DMS153 treated with DMSO at 0.1 percent for 48 hours (cell line): ENCODE results near the gene KCNJ4.

ENCODE experiments used
- DNase-seq: peaks from one replicate; lab custom pipeline; 2025; ENCODE audit not compliant: unreplicated experiment; lab: John Stamatoyannopoulos, UW

Gene KCNJ4

GRCh38 chr22:38453066-38453672 is 1.8 kb downstream of the KCNJ4 start:
- no peak for DNase-seq

DNA sequence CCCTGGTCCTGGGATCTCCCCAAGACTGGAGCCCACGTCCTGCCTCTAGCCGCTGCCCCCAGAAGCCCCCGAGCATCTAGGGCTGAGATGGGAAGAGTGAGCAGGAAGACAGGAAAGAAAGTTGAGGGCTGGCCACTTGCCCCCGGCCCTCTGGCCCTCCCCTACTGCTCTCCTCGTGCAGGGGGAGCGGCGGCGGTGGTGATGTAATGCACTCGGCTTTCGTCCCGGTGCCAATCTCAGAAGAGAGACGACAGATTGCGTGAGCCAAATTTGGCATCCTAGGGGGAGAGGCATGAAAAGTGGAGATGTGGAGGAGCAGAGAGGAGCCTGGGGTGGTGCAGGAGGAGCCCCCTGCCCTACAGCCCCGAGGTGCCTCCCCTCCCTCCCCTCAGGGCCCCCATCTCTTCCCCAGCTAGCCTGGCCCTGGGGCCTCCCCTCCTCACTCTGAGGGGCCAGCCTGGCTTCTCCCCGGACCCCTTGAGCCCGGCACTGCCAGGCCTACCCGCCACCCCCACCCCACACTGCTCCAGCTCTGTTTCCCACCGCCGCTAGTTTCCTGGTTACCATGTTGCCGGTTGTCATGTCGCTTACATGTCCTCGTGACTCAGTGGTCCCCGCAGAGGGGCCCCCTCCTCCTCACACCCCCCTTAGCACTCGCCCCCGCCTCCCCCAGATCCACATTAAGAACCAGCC is 2.5 kb downstream of the KCNJ4 start:
- DNase-seq = no peak

- no peak for DNase-seq
Observed at GRCh38 chr22:38451864-38452263, 3.1 kb downstream of the KCNJ4 start.

GRCh38 chr22:38451404-38451803 is 3.6 kb downstream of the KCNJ4 start:
- DNase-seq = no peak

- no peak for DNase-seq
Observed at GRCh38 chr22:38450234-38450797, 4.7 kb downstream of the KCNJ4 start.

GRCh38 chr22:38449776-38450175 is 5.2 kb downstream of the KCNJ4 start:
- DNase-seq = no peak

GRCh38 chr22:38448945-38449745 is 5.9 kb downstream of the KCNJ4 start:
- DNase-seq = no peak

DNA sequence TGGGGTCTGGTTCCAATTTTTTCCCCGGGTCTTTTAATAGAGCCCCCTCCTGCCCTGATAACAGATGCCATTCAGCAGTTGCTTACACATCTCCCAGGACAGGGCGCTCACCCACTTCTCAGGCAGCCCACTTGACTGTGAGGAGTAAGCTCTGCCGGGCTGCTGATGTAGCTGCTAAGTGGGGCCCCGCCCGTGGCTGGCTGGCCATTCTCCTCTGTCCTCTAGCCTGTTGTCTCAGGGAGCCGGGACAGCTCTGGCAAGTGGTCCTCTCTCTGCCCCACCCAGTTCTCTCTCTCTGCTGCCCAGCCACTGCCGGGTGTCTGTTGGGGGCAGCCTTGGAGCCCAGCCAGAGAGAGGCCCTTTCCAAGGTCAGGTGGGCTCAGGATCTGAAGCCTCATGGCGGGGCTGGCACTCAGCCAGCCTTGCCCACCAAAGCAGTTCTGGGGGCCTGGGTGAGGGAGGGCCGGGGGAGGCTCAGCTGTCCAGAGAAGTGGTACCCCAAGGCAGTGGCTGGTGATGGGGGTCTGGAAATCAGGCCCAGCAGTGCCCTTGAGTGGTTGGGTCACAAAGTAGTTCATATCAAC is 8.9 kb downstream of the KCNJ4 start:
- DNase-seq = no peak

DNA sequence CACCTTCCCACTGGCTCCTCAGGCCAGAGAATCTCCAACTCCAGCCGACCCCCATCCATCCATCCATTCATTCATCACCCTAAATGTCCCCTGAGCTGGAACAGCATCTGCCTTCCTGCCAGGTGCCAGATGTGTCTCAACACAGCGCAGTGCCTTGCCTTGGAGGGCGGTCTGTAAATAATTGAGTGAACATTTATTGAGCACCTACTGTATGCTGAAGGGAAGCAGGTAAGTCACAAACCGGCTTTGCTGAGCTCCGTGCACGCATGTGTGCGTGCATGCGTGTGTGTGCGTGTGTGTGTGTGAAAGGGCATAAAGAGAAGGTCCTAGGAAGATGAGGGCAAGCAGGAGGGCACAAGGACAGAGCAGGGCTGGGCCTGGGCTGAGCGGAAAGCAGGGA is 10.2 kb downstream of the KCNJ4 start:
- DNase-seq = no peak

DNA sequence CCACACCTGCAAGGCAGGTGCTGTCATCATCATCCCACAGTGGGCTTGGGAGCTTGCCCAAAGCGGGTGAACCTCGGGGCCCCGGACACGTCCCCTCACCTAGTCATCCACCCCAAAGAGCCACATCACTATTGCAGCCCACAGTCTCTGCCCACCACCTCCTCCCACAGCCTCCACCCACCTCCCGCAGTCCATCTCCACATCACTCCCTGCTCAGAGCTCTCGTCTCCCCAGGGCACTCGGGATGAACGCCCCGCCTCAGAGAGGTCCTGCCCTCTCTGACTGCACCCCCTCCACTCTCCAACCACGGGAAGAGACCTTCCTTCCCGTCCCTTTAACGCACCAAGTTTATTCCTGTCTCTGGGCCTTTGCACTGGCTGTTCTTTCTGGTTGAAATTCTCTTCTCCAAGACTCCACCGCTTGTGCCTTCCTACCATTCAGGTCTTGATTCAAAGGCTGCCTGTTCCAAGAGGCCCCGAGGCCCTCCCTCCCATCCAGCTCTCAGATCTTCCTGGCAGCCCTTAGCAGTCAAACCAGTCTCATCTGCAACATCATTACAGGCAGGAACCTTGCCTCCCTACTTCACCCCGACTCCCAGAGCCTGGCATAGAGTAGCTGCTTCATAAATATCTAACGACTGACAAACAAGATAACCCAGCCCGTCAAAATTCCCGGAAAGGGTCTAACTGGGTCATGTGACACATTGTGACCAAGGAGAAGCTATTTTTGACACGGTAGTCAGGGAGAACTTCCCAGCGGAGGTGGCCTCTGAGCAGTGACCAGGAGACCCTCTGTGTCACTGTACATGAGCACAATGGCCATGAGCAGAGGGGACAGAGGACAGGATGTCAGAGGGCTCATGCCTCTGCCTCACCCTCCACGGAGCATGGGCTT is 11.1 kb downstream of the KCNJ4 start:
- no peak for DNase-seq

DNA sequence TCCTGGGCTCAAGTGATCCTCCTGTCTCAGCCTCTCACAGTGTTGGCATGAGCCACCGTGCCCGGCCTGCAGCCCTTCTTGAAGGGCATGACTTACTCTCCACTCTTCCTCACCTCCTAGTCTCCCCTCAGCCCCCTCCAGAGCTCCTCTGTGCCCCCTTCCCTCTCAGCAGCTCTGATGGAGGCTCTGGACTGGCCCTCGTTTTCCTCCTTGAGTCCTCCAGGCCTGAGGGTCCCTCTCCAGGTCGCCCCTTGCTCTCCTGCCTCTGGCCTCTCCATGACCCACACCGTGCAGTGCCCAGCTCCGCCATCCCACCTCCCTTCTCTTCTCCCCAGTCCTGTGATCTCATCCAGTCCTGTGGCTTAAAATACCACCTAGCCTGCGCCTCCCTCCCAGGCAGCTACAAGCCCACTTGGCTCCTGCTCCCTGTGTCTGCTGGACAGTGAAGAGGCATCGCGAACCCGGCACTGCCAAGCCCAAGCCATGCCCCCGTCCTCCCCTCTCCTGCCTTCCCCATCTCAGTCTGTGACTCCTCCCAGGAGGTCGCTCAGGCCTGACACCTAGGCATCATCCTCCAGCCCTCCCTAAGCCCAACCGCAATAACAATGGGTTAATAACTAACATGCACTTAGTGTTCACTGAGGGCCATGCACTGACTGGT is 11.9 kb downstream of the KCNJ4 start:
- DNase-seq = no peak

GRCh38 chr22:38441620-38442287 is 13.2 kb downstream of the KCNJ4 start:
- DNase-seq = no peak

DNA sequence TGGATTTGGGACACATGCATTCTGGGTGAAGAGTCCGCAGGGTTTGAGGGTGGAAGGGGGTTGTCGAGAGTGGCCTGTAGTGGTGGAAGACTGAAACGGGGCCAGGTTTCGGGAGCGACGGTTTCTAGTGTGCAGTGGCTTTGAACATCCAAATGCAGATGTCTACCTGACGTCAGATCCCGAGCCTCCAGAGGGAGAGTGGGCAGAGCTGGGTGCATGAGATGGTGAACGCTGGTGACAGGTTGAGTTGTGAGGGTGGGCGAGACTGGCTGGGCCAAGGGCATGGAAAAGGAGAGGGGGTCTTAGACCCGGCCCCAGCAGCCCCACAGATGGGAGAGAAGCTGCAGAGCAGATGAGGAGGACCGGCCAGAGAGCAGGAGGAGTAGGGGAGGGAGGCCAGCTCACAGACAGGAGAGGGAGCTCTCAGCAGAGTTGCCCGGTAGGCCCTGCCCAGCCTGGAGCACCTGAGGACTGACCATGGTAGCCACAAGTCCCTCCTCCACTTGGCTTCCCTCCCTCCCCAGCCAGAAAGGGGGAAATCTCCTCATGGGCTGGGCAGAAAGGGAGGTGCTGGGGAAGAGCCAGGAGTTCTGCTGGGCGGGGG is 14.2 kb downstream of the KCNJ4 start:
- DNase-seq = no peak

GRCh38 chr22:38437416-38437815 is 17.6 kb downstream of the KCNJ4 start:
- no peak for DNase-seq

DNA sequence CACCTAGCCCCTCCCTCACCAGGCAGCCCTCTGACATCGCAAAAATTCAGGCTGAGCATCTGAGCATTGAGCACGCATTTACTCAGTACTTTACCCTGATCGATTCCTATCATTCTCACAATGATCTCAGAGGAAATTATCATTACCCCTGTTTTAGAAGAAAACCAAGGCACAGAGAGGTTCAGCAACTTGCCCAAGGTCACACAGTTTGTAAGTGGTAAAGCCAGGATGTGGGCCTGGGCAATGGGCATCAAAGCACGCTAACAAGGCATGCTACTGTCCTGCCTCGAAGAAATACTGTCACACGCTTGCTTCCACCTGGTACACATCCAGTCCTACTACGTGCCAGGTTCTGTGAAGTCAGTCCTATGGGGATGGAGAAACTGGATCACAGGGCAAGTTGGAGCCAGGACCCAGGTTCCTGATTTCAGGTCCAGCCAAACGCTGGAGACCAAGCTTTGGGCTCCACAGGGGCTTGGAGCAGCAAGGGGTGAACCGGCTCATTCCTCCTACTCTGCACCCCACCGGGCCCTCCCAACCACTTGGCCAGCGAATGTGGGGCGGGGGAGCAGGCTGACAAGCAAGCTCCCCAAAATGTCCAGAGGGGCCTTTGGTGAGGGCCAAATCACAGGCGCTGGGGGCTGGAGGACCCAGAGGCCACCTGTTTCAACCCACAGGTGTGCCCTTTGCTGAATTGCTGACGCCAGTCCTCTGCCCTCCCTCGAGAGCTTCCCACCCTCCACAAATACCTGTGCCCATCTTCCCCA is 18.2 kb downstream of the KCNJ4 start:
- no peak for DNase-seq

GRCh38 chr22:38435965-38436364 is 19.0 kb downstream of the KCNJ4 start:
- no peak for DNase-seq

DNA sequence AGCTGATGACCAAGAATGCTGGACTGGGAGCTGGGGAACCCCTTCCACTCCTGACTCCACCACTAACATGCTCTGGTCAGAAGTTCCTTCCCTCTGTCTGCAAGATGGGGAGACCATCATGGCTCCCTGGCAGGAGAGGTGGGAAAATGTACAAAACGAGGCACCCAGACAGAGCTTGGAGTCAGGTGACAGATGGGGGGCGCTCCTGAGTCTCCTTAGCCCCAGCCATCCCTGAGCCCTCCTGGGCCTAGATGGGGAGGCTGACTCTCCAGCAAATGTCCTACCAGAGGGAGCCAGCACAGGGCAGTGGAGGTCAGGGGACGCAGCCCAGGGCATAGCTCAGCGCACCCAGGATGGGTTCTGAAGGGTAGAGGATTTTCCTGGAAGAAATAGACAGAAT is 20.0 kb downstream of the KCNJ4 start:
- DNase-seq = no peak

DNA sequence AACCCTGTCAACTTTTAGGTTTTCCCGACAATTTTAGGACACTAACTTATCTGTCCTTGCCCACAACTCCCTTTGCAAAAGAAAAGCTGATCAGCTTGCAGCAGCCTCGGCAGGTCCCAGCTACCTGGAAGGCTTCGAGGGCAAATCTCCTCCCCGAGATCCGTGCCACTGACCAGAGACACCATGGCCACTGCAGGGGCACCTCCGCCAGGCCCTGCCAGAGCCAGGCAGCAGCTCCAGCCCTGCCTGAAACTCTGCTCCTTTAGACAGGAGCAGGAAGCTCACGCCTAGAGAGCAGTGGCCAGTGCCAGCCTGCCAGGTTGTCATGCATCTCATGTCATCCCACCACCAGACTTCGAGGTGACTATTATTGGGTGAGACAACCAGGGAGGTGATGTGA is 21.1 kb downstream of the KCNJ4 start:
- no peak for DNase-seq
